ENCODE data around the gene RNF8.

DNA sequence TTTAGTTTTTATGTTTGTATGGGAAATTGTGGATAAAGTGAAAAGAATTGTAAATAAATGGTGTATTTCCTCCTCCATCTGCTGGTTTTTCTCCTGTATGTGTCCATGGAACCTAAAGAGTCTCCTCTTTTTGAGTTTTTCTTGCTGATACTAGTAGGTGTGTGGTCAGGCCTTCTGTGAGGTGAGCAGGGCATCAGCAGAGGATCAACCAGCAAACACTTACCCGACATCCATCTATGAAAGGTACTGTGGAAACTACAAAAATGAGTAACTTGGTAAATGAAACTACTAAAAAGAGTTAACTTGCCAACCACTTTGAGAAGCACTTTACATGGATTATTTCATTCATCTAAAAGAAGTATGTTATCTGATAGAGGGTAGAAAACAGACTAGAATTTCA is 20.9 kb upstream of the RNF8 start:
- TF ChIP-seq, protein P1, sequence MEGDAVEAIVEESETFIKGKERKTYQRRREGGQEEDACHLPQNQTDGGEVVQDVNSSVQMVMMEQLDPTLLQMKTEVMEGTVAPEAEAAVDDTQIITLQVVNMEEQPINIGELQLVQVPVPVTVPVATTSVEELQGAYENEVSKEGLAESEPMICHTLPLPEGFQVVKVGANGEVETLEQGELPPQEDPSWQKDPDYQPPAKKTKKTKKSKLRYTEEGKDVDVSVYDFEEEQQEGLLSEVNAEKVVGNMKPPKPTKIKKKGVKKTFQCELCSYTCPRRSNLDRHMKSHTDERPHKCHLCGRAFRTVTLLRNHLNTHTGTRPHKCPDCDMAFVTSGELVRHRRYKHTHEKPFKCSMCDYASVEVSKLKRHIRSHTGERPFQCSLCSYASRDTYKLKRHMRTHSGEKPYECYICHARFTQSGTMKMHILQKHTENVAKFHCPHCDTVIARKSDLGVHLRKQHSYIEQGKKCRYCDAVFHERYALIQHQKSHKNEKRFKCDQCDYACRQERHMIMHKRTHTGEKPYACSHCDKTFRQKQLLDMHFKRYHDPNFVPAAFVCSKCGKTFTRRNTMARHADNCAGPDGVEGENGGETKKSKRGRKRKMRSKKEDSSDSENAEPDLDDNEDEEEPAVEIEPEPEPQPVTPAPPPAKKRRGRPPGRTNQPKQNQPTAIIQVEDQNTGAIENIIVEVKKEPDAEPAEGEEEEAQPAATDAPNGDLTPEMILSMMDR (IDR thresholded peaks at IDR 0.05; ENCODE audit: insufficient read depth, low read length) = no peak
- TF ChIP-seq SPI1 (IDR thresholded peaks at IDR 0.05; ENCODE audit: borderline replicate concordance, low read depth) (no peak), GABPA (IDR thresholded peaks at IDR 0.05; ENCODE audit: low read depth) (no peak)
- TF ChIP-seq, protein P2, sequence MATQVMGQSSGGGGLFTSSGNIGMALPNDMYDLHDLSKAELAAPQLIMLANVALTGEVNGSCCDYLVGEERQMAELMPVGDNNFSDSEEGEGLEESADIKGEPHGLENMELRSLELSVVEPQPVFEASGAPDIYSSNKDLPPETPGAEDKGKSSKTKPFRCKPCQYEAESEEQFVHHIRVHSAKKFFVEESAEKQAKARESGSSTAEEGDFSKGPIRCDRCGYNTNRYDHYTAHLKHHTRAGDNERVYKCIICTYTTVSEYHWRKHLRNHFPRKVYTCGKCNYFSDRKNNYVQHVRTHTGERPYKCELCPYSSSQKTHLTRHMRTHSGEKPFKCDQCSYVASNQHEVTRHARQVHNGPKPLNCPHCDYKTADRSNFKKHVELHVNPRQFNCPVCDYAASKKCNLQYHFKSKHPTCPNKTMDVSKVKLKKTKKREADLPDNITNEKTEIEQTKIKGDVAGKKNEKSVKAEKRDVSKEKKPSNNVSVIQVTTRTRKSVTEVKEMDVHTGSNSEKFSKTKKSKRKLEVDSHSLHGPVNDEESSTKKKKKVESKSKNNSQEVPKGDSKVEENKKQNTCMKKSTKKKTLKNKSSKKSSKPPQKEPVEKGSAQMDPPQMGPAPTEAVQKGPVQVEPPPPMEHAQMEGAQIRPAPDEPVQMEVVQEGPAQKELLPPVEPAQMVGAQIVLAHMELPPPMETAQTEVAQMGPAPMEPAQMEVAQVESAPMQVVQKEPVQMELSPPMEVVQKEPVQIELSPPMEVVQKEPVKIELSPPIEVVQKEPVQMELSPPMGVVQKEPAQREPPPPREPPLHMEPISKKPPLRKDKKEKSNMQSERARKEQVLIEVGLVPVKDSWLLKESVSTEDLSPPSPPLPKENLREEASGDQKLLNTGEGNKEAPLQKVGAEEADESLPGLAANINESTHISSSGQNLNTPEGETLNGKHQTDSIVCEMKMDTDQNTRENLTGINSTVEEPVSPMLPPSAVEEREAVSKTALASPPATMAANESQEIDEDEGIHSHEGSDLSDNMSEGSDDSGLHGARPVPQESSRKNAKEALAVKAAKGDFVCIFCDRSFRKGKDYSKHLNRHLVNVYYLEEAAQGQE (IDR thresholded peaks at IDR 0.05; ENCODE audit: insufficient replicate concordance, low read depth) = no peak
